Measurements from ENCODE around the gene KCNH4.

The KCNH4 gene

DNA sequence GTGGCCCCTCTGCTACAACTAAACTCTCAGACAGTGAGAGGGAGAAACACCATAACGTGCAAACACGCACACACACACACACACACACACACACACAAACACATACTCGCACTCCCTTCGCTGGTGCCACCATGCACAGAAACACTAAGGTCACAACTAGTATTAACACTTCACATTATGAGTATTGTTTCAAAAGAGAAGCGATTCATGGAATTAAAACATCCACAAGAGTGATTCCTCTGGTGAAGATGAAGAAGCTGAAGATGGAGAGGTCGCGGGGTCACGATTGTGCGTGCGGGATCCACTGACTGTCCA is 20.5 kb upstream of the KCNH4 start:
- TF ChIP-seq, protein P1, sequence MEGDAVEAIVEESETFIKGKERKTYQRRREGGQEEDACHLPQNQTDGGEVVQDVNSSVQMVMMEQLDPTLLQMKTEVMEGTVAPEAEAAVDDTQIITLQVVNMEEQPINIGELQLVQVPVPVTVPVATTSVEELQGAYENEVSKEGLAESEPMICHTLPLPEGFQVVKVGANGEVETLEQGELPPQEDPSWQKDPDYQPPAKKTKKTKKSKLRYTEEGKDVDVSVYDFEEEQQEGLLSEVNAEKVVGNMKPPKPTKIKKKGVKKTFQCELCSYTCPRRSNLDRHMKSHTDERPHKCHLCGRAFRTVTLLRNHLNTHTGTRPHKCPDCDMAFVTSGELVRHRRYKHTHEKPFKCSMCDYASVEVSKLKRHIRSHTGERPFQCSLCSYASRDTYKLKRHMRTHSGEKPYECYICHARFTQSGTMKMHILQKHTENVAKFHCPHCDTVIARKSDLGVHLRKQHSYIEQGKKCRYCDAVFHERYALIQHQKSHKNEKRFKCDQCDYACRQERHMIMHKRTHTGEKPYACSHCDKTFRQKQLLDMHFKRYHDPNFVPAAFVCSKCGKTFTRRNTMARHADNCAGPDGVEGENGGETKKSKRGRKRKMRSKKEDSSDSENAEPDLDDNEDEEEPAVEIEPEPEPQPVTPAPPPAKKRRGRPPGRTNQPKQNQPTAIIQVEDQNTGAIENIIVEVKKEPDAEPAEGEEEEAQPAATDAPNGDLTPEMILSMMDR (IDR thresholded peaks at IDR 0.05; ENCODE audit: insufficient read depth, low read depth, low read length, missing control alignments): no peak
- no peak overlapping the region for H3K4me3 ChIP-seq (ENCODE audit: low read length)
- DNase-seq (ENCODE audit: low read depth): no peak

DNA sequence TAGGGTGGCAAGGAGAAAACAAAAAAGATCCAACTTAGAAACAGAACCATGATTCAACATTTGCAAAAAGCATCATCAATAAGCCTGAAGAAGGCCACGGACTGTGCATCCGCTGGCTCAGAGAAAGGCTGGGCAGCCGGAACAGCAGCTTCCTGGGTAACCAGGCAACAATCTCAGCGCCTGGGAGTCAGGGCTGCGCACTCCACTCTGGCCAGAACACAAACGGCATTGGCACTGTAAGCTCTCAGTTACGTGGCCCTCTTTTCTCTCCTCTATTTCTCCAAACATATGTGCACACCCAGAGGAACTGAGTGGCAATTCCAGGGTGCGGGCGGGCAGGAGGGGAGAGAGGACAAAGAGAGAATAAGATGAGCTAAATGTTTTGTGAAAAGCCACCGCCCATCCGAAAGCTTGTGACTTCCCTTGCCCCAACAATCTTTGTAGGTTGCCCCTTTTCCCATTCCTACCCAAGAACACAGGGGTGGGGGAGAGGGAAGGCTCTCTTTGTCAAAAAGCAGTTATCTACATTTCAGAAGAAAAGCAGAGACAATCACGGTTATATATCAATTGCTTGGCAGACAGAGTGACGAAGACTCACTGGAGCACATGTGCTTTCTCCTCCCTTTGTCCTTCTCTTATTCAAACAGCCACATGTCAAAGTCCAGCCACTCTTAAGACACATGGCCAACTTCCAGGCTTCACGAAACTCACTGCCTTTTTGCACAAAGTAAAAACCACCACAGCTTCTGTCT is 19.9 kb upstream of the KCNH4 start:
- TF ChIP-seq, protein P1 (IDR thresholded peaks at IDR 0.05; ENCODE audit: insufficient read depth, low read depth, low read length, missing control alignments): no peak
- no peak overlapping the region for H3K4me3 ChIP-seq (ENCODE audit: low read length)
- DNase-seq (ENCODE audit: low read depth): no peak

DNA sequence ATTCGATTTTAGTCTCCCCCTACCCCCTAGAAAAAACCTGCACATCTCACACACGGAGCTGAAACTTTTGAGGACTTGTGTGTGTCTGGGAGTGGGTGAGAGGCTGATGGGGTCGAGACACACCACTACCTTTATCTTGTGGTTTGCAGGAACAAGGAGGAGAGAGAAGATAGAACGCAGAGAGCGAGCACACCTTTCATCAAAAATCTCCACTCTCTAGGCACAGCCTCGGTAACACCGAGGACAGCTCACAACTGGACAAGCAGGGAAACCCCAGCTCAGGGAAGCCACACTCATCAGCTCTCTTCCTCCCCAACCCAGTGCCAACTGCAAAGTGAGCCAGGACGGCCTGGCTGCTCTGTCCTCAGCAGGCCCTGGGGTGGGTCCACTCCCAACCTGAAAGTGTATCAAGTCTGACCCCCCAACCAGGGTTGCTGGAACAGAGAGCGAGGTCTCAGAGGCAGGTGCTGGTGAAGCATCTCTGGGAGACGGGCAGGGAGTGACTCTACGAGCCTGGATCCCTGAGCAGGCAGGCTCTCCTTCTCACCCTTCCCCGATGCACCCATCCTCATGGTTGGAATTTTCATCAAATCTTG is 18.6 kb upstream of the KCNH4 start:
- DNase-seq (ENCODE audit: low read depth): no peak
- TF ChIP-seq, protein P1 (IDR thresholded peaks at IDR 0.05; ENCODE audit: insufficient read depth, low read depth, low read length, missing control alignments): no peak
- H3K4me3 ChIP-seq (ENCODE audit: low read length): no peak overlapping the region

DNA sequence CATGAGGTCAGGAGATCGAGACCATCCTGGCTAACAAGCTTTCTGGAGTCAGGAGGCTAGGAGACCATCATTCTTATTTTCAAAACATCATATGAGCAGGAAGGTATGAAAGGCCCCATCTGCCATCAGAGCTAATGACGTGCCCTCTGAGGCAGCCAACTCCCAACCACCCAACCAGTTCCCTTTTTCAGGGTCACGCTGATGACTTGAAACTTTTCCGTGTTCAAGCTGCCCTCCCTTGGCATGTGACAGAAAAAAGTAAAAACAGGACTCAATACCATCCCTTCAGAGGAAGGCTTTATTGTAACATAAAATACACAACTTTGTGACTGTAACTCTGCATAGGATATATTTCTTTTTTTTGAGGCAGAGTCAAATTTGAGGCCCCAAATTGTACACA is 18.0 kb upstream of the KCNH4 start:
- TF ChIP-seq, protein P1 (IDR thresholded peaks at IDR 0.05; ENCODE audit: insufficient read depth, low read depth, low read length, missing control alignments): no peak
- no peak overlapping the region for H3K4me3 ChIP-seq (ENCODE audit: low read length)
- DNase-seq (ENCODE audit: low read depth): no peak

DNA sequence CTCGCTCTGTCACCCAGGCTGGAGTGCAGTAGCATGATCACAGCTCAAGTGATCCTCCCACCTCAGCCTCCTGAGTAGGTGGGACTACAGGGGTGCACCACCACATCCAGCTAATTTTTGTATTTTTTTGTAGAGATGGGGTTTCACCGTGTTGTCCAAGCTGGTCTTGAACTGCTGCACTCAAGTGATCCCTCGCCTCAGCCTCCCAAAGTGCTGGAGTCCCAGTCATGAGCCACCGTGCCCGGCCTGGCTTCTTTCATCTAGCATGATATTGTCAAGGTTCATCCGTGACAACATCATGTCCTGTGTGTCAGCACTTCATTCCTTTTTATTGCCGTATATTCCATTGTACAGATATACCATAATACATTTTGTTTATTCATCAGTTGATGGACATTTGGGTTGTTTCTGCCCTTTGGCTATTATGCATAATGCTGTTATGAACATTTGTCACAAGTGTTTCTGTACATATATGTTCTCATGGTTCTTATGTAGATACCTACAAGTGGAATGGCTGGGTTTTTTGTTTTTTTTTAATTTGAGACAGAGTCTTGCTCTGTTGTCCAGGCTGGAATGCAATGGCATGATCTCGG is 16.7 kb upstream of the KCNH4 start:
- TF ChIP-seq, protein P1 (IDR thresholded peaks at IDR 0.05; ENCODE audit: insufficient read depth, low read depth, low read length, missing control alignments): no peak
- no peak for DNase-seq (ENCODE audit: low read depth)
- no peak overlapping the region for H3K4me3 ChIP-seq (ENCODE audit: low read length)

DNA sequence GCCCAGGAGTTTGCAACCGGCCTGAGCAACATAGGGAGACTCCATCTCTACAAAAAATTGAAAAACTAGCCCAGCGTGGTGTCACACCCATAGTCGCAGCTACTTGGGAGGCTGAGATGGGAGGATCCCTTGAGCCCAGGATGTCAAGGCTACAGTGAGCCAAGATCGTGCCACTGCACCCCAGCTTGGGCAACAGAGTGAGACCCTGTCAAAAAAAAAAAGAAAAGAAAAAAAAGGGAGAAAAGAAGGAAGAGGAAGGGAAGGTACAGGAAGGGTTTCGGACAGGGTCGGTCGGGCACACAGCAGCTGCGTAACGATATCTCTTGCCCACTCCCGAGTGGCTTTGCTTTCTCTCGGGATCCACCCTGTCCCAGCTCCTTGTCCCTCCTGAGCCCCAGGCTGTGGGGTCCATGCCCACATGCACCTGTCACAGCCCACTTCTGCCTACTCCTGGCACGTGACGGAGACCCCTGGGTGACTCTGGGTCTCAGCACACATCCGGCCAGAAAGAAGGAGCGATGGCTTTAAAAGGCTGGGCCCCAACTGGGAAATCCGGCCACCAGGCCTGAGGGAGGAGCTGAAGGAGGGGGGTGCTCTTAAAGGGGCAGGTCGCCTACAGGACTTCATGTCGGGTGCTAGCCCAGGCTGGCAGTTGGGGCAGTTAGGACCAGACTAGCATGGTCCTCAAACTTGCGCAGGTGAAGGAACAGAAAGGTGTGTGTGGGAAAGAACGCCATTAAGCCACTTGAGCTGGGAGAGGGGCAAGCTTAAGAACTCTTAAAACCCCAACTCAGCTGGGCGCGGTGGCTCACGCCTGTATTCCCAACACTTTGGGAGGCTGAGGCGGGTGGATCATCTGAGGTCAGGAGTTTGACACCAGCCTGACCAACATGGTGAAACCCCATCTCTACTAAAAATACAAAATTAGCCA is 13.3 kb upstream of the KCNH4 start, which contains the start of gene GHDC:
TSS of gene GHDC (minus strand) at position 526 of the 931 bp plus-strand sequence. CDS start 913 bp downstream, outside the sequence.
- H3K4me3 ChIP-seq (ENCODE audit: low read length): peak within 1 kb of the TSS; percentile 88
- TF ChIP-seq, protein P1 (IDR thresholded peaks at IDR 0.05; ENCODE audit: insufficient read depth, low read depth, low read length, missing control alignments): no peak
- DNase-seq (ENCODE audit: low read depth): peak; percentile 79
